PFSK-1 (cell line): ENCODE data around the gene MAPKBP1.

Experiments
- REST ChIP-seq, 2 experiments: IDR thresholded peaks; 2 replicates each; pipeline versions ENCODE4 v1.6.1 to v1.8.0; 2011 to 2012; ENCODE audit warnings: low read depth in 2 of 2, low read length in 2 of 2, control low read depth in 1 of 2, inconsistent platforms in 1 of 2, mild to moderate bottlenecking in 1 of 2, moderate library complexity in 1 of 2; ENCODE audit not compliant: insufficient read depth in 1 of 2
- TAF1 ChIP-seq: IDR thresholded peaks from 2 replicates; pipeline ENCODE4 v1.6.1; 2012; ENCODE audit warnings: low read length, control low read depth, borderline replicate concordance; ENCODE audit not compliant: insufficient read depth

- TF ChIP-seq REST (IDR thresholded peaks at IDR 0.05; ENCODE audit: insufficient read depth in 1 of 2, low read depth in 2 of 2, low read length in 2 of 2) (no peak), TAF1 (no peak)
Observed at GRCh38 chr15:41849204-41849603, 74.9 kb downstream of the MAPKBP1 start.
